ENCODE measurements around the gene ACSF2. TPM values are rescaled to one million over a fixed set of nuclear protein-coding genes. Genes with fewer than 3 reads are reported as not detected.
A peak's percentile ranks its signal among the peaks of the same experiment; 100 is the strongest.

The ACSF2 gene
- total RNA-seq, 1 experiment from 2014 or later: 20.4 TPM

DNA sequence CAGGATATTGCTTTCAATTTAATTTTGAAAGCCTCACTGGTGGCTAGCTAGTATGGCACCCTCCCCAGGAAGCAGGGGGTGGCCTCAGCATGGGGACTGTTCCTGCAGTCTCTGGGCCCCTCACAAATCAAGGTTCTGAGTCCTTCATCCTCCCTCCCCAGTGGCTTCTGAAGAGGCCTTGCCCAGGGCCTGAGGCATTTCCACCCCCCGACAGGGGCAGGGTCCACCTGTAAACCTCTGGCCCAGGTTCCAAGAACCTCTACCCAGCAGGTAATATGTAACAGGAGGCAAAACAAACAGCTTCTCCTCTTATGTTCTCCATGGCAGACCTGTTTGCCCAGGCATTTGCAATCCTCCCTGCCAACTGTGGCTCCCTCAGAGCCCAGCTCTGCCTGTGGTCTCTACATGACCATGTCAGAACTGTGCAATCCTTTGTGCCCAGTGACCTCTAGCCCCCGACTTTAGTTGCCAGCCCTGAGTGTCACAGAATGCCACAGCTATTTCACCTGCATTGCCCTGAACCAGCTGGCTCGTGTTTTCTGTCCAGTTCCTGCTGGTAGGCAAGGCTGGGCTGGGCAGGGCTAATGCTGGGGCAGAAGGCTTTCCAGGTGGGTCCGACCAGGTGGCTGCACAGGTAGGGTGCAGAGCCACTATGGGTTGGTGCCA lies 14.3 kb downstream of the ACSF2 start:
- no peak for DNase-seq (ENCODE audit: low read depth)

DNA sequence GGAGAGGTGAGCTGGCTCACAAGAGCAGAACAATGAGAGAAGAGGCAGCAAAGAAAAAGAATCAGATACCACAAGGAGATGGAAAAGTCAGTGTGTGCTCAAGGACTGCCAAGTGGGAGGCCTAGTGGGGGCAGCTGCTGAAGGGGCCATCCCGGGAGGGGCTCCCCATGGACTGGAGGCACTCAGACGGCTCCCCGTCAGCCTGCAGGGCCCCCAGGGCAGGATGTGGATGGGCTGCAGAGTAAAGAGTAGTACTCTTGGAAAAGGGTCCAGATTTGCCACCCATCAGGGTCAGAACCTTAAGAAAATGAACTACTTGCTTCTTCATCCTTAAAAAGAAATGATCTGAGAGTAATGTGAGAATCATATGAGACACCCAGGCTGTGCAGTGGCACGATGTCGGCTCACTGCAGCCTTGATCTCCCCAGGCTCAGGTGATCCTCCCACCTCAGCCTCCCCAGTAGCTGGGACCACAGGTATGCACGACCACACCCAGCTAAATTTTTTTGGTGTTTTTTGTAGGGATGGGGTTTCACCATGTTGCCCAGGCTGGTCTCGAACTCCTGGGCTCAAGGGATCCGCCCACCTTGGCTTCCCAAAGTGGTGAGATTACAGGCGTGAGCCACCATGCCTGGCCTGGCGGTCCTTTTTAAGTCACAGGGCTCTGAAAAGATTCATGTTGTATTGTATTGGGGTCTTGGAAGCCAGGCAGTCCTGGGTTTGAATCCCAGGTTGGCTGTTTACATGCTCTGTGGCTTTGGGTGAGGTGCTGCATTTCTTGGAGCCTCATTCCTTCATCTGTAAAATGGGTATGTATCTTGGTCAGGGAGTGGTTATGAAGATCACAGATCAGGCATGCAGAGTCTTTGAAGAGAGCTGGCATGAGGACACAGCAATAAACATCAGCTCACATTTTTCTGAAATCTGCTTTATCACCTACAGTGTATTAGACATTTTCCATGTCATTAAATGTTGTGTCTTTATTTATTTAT lies 15.1 kb downstream of the ACSF2 start:
- no peak for DNase-seq (ENCODE audit: low read depth)

GRCh38 chr17:50443505-50443974 lies 17.5 kb downstream of the ACSF2 start:
- DNase-seq (ENCODE audit: low read depth): no peak

- DNase-seq (ENCODE audit: low read depth): no peak
These were observed 19.1 kb downstream of the ACSF2 start for GRCh38 chr17:50444841-50445715.

GRCh38 chr17:50445730-50446325 lies 19.8 kb downstream of the ACSF2 start:
- DNase-seq (ENCODE audit: low read depth): no peak

- DNase-seq (ENCODE audit: low read depth): no peak
These were observed 22.0 kb downstream of the ACSF2 start for GRCh38 chr17:50447870-50448595.

- no peak for DNase-seq (ENCODE audit: low read depth)
These were observed 22.6 kb downstream of the ACSF2 start for GRCh38 chr17:50448643-50449042.

DNA sequence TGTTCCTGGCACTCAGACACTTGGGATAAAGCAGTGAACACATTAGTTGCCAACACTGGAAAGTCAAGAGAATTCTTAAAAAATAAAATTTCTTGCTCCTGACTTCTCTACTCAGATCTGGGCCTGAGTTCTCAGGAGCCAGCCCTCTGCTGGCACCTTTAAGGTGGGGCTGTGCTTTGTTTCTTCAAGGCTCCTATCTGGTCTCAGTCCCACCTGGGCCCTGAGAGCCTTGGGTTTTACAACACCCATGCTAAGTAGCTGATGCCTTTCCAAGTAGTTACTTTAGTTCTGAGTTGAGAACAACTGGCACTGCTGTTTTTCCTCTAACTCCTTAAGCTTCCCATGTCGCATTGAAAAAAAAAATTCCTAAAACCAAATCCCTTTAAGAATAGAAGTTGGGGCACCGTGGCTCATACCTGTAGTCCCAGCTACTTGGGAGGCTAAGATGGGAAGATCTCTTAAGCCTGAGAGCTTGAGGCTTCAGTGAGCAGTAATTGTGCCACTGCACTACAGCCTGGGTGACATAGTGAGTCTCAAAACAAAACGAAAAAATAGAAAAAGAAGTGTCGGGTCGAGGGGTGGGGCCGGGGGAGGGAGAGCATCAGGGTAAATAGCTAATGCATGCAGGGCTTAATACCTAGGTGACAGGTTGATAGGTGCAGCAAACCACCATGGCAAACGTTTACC lies 26.1 kb downstream of the ACSF2 start:
- DNase-seq (ENCODE audit: low read depth): no peak

- peak; percentile 34 for DNase-seq (ENCODE audit: low read depth)
These were observed 26.7 kb downstream of the ACSF2 start for GRCh38 chr17:50452630-50453300.

DNA sequence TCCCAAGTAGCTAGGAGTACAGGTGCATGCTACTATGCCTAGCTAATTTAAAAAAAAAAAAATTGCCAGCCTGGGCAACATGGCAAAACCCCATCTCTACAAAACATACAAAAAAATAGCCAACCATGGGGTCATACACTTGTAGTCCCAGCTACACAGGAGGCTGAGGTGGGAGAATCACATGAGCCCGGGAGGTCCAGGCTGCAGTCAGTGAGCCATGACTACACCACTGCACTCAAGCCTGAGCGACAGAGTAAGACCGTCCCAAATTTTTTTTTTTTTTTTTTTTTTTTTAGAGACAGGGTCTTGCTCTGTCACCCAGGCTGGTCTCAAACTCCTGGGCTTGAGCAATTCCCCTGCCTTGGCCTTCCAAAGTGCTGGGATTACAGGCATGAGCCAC lies 27.9 kb downstream of the ACSF2 start:
- DNase-seq (ENCODE audit: low read depth): no peak

- DNase-seq (ENCODE audit: low read depth): no peak
These were observed 31.6 kb downstream of the ACSF2 start for GRCh38 chr17:50457621-50458020.

GRCh38 chr17:50458270-50458669 lies 32.3 kb downstream of the ACSF2 start:
- DNase-seq (ENCODE audit: low read depth): no peak

DNA sequence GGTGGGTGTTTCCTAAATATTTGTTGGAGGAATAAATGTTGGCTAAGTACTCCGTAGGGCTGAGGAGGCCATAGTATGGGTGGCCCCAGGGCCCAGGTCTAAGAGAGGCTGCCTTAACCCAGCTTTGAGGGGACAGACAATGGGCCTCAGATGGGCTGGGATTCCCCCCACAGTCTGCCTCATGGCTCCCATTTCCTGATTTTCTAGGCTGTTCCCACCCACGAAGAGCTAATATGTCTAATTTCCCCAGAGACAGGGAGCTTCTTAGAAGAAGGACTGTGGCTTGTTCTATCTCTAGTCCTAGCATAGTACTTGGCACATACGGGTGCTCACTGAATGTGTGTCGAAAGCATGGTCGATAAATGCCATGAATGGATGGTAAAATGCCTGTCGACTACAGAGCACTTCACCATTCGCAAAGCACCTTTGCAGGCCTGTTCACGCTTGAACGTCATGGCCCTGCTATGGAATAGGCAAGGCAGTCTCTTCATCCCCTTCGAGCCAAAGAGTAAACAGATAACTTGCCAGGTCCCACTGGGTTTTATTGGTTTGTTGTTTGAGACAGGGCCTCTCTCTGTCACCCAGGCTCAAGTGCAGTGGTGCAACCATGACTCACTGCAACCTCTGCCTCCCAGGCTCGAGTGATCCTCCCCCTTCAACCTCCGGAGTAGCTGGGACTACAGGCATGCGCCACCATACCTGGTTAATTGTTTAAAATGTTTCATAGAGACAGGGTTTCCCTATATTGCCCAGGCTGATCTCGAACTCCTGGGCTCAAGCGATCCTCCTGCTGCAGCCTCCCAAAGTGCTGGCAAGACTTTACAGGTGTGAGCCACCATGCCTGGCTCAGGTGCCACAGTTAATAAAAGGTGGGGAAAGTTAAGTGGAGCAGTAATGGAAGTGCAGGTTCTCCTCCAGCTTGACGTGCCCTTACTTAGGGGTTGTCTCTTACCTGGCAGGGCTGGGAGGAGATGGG lies 33.0 kb downstream of the ACSF2 start:
- DNase-seq (ENCODE audit: low read depth): peak; percentile 16

- DNase-seq (ENCODE audit: low read depth): no peak
These were observed 33.7 kb downstream of the ACSF2 start for GRCh38 chr17:50459756-50460155.

DNA sequence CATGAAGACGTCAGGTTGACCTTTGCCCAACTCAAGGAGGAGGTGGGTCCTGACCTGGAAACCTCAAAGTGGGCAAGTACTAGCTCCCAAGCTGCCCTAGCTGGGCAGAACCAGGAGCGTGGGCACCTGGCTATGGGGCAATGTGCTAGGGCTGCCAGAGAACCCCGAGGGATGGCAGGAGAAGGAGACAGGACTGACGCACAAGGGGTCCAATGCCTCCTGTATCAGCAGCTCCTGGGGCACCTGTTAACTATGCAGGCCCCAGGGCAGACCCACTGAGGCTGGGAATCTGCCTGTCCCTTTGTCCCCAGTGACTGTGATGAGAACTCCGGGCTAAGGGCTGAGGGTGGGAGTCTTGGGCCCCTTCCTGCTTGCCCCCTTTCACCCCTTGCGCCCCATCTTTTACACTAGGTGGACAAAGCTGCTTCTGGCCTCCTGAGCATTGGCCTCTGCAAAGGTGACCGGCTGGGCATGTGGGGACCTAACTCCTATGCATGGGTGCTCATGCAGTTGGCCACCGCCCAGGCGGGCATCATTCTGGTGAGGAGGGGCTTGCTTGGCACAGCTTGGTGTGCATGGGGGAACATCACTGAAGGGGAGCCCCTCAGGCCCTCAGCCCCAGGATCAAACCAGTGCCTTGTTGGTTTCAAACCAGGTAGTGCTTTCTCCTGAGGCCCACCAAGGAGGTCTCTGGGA lies 35.0 kb downstream of the ACSF2 start:
- no peak for DNase-seq (ENCODE audit: low read depth)

DNA sequence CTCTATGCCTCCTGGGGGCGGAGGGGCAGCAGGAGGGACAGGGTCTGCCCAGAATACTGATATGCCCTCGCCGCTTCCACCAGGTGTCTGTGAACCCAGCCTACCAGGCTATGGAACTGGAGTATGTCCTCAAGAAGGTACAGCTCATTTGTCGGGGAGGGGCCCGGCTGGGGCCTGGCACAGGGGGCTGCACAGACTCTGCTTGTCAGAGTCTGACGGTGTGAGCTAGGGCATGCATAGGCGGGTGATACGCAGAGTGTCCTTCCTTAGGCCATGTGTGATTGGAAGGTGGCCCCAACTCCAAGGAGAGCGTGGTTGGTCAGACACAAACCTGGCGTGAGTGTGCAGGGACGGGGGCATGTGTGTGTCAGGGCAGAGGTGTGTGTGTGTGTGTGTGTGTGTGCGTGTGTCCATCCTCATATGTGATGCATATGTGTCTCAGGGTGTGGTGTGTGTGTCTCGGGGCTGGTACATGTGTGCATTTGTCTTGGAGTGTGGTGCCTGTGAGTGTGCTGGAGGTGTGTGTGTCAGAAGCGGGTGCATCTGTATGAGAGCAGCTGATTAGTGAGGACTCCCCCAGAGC lies 35.6 kb downstream of the ACSF2 start:
- no peak for DNase-seq (ENCODE audit: low read depth)

GRCh38 chr17:50462446-50462845 lies 36.4 kb downstream of the ACSF2 start:
- DNase-seq (ENCODE audit: low read depth): no peak
